NCI-H748 treated with DMSO at 0.1 percent for 48 hours (cell line): Measurements from ENCODE around the gene PIM1.

Source experiments
- DNase-seq: peaks from one replicate; lab custom pipeline; 2025; lab: John Stamatoyannopoulos, UW

The PIM1 gene

GRCh38 chr6:37137201-37138090 lies 32.5 kb upstream of the PIM1 start:
- DNase-seq: no peak

DNA sequence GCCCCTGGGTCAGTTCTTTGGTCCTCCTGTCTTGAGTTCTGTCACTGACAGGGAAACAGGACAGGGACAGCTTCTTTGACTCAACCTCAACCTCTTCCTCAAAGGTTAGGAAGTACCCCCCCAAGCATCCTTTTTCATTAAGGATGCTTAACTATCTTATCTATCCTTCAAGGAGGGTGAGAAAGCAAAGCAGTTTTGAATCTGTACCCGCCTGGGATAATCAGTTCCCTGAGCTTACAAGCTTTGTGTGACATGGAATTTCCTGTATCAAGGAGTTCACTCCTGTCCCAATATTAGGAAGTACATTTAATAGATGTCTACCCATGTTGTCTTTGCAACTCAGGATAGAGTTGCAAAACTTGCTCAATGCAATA lies 31.1 kb upstream of the PIM1 start:
- DNase-seq: no peak

DNA sequence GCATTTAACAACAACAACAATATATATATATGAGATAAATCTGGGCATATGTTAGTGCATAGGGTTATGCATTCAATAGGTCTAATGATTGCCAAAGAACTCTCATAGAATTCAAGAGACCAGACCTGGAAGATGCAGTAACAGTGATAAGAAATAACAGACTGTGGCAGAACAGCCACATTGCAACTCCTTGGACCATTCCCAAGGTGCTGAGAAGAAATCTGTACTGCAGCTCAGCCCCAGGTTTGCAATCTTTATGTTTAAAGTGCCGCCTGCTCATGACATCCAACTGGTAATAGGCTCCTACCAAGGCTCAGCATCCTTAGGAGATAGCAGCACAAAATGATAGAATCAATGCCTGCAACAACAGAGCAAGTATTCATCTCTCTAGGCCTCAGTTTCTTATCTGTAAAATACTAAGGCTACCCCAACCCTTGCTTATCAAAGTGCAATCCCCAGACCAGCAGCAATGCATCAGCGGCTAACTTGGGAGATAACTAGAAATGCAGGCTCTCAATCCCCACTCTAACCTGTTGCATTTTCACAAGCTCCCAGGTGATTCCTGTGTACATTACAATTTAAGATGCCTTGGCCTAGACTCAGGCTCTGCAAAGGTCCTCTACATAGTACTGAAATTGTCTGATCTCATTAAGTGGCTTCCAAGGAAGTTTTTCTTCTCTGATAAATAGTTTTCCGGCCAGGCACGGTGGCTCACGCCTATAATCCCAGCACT lies 30.6 kb upstream of the PIM1 start:
- DNase-seq: no peak

DNA sequence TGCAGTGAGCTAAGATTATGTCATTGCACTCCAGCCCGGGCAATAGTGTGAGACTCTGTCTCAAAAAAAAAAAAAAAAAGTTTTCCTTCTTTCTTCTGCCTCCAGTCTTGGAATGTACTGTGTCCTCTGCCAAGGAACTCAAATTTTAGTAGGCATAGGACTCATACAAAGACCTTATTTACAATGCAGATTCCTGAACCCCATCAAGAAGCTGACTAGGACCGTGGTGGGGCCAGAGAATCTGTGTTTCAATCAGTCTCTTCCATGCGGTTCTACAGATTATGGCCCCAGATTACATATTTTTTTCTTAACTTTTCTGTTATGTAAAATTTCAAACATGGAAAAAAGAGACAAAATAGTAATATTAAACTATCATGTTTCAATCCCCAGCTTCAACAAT lies 29.8 kb upstream of the PIM1 start:
- no peak for DNase-seq

DNA sequence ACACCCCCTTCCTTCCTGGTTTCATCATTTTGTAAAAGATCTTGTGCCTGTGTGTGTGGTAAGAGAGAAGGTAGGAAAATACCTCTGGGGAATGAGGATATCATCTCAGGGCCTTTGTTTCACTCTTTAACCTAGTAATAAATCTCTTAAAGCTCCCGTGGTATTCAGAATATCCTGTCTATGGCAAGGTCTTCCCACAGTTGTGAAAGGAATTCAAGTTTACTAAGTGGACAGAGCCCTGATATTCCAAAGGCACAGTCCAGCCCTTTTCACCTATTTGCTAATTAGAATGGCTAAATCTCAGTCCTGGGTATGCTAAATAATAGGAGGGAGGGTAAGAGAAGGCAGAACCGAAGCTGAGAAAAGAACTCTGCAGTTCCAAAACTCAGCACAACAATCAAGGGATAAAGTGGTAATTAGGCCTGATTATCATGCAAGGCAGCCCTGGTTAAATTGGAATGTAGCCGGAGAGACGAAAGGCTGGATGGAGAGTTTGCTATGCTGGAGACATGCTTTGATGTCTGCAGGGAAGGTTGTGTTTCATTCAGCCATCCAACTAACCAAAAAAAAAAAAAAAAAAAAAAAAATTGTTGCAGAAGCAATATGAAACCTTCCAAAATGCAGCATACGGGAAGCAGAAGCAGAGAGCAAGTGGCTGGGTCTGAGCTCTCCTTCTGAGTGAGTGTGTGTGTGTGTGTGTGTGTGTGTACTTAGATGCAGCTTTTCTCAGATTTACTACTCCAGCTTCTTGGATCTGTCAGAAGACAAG lies 28.5 kb upstream of the PIM1 start:
- no peak for DNase-seq

- no peak for DNase-seq
Measured at GRCh38 chr6:37142050-37142614, 27.8 kb upstream of the PIM1 start.

GRCh38 chr6:37143585-37143984 lies 26.4 kb upstream of the PIM1 start:
- DNase-seq: no peak

DNA sequence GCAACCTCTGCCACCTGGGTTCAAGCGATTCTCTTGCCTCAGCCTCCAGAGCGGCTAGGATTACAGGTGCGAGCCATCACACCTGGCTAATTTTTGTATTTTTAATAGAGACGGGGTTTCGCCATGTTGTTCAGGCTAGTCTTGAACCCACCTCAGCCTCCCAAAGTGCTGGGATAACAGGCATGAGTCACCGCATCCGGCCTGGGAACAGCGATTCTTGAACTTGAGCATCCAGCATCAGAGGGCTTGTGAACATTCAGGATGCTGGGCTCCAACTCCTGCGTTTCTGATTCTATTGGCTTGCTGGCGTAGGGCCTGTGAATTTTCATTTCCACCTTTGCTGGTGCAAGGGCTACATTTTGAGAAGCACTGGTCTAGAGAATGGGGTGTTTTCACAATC lies 24.5 kb upstream of the PIM1 start:
- no peak for DNase-seq

DNA sequence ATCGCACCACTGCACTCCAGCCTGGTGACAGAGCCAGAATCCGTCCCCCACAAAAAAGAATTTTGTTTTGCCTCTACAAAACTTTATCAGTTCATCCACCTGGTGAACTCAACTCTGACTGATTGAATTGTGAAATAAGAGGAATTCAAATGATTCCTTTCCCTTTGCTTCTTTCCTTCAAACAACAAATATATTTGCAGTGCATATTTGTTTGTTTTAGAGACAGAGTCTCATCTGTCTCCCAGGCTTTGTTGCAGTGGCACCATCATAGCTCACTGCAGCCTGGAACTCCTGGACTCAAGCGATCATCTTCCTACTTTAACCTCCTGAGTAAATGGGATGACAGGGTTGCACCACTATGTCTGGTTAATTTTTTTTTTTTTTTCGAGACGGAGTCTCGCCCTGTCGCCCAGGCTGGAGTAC lies 23.2 kb upstream of the PIM1 start:
- no peak for DNase-seq

- no peak for DNase-seq
Measured at GRCh38 chr6:37149745-37150144, 20.2 kb upstream of the PIM1 start.

- DNase-seq: no peak
Measured at GRCh38 chr6:37150314-37150713, 19.6 kb upstream of the PIM1 start.

GRCh38 chr6:37155394-37156312 lies 14.3 kb upstream of the PIM1 start:
- DNase-seq: no peak

GRCh38 chr6:37158508-37158907 lies 11.4 kb upstream of the PIM1 start:
- no peak for DNase-seq

DNA sequence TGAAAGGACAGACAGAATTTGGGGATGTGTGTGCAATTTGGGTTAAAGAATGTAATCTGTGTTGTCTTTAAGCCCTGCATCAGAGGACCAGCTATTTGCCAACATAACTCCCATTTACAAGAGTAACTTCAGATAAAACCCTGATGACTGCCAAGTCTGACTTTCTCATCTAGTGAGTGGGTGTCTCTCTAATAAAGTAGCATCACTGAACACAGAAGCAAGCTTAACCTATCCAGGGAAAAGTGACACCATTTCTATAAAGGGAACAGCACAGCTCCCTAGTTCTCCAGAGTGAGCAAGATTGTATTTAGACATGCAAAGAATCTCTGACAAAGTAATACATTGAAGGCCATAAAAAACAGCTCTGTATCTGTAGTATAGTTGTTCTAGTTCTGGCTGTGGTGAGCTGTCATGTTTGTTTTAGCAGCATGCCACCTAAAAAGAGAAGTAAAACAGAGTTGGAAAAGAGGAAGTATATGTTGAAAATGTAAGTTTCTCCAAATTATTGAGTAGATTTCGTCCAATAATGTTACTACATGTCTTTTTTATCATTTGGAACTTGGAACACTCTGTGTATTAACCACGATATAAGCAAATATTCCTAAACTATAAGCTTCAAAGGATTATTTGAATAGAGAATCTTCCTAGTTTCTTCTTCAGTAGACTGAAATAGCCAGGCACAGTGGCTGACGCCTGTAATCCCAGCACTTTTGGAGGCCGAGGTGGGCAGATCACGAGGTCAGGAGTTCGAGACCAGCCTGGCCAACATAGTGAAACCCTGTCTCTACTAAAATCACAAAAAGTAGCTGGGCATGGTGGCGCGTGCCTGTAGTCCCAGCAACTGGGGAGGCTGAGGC lies 8.8 kb upstream of the PIM1 start:
- no peak for DNase-seq

DNA sequence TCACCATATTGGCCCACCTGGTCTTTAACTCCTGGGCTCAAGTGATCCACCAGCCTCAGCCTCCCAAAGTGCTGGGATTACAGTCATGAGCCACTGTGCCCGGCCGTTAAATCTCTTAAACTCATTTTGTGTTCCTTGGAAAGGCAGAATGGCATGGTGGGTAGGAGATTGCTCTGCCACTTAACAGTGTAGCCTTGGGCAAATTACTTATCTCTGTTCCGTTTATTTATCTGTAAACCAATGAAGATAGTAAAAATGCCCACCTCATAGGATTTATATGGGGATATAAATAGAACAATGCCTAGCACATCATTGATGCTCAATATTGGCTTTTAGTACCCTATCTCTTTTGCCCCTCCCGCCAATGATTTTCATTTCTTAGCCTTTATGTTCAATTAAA lies 7.2 kb upstream of the PIM1 start:
- no peak for DNase-seq

DNA sequence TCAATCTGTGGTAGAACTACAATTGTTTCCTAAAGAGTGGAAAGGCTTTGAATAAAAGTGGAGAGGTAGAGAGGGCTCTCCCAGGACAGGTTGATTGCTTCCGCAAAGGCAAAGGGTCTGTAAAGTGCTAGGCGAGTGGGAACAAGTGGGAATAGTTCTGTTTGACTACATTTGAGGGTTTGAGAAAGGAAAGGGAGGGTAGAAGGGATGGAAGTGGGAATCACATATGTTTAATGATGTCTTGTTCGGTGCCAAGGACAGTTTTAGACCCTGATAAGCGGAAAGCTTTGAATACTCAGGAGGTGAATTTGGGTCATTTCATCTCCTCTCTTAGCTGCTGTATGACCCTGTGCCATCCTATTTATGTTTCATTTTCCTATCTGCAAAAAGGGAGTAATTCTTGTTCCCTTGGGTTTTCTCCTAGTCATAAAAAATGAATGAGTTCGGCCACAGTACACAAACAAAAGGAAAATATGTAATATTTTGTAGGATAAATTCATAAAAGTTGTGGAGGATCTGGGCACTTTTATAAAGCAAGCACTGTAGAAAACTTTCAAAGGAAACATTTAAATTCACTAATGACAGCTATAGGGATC lies 1.7 kb upstream of the PIM1 start:
- no peak for DNase-seq

- DNase-seq: peak; percentile 53
Measured at GRCh38 chr6:37168811-37169495, 999 bp upstream of the PIM1 start.

DNA sequence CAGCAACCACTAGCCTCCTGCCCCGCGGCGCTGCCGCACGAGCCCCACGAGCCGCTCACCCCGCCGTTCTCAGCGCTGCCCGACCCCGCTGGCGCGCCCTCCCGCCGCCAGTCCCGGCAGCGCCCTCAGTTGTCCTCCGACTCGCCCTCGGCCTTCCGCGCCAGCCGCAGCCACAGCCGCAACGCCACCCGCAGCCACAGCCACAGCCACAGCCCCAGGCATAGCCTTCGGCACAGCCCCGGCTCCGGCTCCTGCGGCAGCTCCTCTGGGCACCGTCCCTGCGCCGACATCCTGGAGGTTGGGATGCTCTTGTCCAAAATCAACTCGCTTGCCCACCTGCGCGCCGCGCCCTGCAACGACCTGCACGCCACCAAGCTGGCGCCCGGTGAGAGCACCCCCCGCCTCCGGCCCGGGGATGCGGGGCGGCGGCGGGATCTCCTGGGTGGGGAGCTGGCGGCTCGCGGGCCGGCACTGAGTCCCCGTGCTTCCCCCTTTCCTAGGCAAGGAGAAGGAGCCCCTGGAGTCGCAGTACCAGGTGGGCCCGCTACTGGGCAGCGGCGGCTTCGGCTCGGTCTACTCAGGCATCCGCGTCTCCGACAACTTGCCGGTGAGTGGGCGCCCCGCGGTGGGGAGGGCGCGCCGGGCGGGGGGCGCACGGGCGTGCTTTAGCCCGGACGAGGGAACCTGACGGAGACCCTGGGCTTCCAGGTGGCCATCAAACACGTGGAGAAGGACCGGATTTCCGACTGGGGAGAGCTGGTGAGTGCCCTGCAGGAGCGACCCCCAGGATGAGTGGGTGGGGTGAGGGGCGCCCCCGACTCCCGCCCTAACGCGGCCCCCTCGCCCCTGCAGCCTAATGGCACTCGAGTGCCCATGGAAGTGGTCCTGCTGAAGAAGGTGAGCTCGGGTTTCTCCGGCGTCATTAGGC lies 585 bp downstream of the PIM1 start:
- peak; percentile 54 for DNase-seq
